HG03060 (cell line): ENCODE measurements around the gene AP3S2.
"Not testable (repeated sequence)": the region's sequence is repeated elsewhere in the genome, so short reads cannot be mapped to it uniquely, and the experiment has no call there.

ENCODE experiments used
- ATAC-seq: cut with Tn5 transposase; IDR thresholded peaks from one replicate; pipeline ENCODE4 v1.9.1; 2021; ENCODE audit warnings: low read depth, moderate number of reproducible peaks; ENCODE audit not compliant: unreplicated experiment

The AP3S2 gene

DNA sequence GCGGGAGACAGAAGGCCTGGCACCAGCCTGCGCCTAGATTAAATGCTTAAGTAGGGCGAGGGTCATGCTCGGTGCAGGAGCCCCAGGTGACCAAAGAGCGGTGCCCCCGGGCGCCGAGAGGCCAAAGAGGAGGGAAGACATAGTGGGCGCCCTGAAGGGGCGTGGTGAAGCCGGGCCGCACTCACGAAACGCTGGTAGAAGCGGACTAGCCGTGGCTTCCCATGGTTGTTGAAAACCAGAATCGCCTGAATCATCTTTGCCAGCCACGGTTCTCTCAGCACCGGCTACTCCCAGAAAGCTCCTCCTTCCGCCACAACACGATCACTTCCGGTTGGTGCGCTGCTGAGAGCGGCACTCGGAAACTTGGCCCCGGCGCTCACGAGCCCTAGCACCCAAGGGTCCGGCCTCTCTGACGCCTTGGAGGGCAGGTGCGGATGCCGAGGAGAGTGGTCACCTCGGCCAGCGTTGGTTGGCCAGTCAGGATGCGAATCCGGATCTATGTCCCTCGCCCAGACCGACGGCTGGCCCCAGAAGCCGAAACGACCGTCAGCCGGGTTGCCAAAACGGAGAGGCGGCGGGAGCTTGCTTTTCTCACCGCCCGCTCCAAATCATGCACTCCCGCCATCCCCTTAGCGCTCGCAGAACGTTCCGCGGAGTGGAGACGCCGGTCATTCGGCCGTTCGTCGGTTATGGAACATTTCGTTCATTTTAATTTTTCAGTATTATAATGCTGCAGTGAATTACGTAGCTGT is at the start of gene AP3S2:
AP3S2 (minus strand) TSS at position 299 of the 752 bp plus-strand sequence; CDS start at position 254, 45 bp downstream.
- peak; percentile 55 for ATAC-seq

DNA sequence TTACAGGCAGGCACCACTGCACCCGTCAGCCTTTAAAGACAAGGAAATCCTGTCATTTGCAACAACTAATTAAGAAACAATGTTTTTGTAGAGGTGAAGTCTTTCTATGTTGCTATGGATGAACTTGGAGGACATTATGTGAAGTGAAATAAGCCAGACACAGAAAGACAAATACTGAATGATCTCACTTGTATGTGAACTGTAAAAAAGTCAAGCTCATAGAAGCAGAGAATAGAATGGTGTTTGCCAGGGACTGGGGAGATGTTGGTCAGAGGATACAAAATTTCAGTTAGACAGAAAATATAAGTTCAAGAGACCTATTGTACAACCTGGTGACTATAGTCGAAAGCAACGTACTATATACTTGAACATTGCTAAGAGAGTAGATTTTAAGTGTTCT is 46.1 kb upstream of the AP3S2 start:
- no peak for ATAC-seq

DNA sequence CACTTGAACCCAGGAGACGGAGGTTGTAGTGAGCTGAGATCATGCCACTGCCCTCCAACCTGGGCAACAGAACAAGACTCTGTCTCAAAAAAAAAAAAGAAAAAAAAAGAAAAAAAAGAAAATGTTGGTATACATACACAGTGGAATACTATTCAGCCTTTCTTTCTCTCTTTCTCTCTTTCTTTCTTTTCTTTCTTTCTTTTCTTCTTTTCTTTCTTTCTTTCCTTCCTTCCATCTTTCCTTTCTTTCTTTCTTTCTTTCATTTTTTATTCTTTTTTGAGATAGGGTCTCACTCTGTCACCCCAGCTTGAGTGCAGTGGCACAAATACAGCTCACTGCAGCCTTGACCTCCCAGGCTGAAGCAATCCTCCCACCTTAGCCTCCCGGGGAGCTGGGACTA is 45.6 kb upstream of the AP3S2 start:
- ATAC-seq = not testable (repeated sequence)

DNA sequence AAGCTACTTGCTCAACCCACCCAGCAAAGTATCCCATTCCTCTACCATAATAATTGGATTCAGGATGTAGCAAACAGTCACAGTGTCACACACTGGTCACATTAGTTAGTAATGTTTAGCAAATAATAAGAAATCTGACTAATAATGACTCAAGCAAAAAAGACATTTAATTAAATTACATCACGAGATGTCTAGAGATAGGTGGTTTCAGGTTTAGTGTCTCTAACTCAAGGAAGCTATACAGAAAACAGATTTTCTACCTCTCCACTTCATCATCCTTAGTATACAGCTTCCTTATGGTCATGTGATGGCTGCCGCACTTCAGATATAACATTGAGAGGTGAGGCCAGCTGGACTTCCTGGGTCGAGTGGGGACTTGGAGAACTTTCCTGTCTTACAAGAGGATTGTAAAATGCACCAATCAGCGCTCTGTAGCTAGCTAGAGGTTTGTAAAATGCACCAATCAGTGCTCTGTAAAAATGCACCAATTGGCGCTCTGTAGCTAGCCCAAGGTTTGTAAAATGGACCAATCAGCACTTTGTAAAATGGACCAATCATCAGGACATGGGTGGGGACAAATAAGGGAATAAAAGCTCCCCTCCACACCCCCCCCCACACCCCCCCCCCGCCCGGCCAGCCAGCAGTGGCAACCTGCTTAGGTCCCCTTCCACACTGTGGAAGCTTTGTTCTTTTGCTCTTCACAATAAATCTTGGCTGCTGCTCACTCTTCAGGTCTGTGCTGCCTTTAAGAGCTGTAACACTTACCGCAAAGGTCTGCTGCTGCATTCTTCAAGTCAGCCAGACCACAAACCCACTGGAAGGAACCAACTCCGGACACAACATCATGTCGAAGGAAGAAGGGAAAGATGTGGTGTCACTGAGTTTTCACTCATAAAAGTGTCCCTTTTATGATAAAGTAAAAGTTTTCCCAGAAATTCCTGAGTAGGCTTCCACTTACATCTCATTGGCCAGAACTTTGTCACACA is 43.9 kb upstream of the AP3S2 start:
- ATAC-seq = no peak

DNA sequence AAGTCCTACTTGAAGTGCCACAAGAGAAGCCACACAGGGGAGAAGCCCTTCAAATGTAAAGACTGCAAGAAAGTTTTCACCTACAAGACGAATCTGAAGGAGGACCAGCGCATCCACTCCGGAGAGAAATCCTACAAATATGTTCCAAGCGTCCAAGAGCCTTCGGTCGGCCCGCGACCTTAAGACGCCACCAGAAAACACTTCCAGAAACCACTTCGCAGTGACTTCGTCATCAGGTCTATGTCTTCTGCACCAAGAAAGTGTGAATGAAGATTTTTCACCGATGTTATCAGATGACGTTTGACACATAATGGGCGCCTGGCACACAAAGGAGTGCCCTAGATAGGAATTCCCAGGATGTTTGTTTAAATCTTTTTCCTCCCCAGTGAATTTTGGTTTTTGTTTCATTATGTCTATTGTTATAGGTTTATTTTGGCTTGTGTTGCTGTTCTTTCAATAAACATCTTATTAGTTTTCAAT is 43.0 kb upstream of the AP3S2 start:
- no peak for ATAC-seq

DNA sequence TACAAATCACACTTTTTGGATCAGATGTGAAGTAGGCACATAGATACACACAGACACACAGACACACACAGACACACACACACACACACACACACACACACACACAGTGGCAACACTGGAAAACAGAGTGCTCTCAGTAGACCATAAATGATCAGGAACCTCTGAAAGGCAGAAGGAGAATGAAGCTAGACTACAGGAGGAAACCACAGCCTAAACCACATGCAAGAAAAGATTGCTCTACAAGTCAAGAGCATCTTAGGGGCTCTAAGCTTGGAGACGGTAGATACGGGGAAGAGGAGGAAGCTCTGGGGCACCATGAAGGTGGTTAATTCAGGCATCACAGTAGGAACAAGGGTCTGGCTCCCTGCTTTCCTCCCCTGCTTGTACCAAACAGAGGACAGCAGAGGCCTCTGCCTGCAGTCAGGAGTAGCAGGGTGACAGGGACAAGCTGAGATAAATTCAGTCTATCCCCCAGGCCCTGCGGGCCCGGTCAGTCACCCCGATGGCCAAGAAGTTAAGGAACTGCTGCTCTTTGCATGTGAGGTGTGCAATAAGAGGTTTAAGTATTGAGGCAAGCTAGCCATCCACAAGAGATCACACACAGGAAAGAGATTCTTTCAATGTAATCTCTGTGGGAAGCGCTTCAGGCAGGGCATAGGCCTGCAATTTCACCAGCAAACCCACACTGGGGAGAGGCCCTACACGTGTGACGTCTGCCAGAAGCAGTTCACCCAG is 42.4 kb upstream of the AP3S2 start:
- ATAC-seq = no peak

DNA sequence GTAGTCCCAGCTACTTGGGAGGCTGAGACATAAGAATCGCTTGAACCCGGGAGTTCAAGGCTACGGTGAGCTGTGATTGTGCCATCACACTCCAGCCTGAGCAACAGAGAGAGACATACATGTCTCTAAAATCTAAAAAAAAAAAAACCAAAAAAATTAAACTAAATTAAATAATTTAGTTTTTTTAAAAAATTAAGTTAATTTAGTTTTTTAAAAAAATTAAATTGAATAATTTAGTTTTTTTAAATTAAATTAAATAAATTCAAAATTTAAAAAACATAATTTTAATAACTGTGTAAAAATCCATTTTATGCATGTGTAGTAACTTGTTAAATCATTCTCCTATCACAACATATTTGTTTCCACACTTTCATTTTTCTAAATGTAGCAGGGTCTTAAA is 39.1 kb upstream of the AP3S2 start:
- ATAC-seq = no peak

DNA sequence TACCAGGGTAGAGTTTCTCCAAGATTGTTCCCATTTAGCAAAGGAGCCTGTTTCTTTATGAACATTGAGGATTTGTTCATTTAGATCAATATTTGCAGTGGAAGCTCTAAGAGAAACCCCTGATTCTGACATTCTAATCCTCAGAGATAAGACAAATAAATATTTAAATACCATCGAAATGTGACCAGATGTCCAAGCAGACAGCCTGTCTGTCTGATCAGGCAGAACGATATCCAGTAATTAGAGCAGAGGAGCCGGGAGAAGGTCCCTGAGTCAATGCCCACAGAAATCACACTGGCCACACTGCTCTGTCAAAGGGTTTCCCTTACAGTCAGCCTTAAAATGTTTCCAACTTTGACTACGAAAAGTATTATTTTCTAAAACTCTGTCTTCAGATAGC is 34.6 kb upstream of the AP3S2 start:
- ATAC-seq = no peak

DNA sequence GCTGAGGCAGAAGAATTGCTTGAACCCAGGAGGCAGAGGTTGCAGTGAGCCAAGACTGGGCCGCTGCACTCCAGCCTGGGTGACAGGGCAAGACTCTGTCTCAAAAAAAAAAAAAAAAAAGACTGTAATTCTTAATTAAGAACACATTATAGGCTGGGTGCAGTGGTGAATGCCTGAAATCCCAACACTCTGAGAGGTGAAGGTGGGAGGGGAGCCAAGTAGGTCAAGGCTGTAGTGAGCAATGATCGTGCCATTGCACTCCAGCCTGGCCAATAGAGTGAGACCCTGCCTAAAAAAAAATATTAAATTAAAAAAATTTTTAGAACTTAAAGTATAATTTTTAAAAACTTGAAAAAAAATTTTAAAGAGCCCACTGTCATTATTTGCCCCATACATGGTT is 32.4 kb upstream of the AP3S2 start:
- no peak for ATAC-seq

DNA sequence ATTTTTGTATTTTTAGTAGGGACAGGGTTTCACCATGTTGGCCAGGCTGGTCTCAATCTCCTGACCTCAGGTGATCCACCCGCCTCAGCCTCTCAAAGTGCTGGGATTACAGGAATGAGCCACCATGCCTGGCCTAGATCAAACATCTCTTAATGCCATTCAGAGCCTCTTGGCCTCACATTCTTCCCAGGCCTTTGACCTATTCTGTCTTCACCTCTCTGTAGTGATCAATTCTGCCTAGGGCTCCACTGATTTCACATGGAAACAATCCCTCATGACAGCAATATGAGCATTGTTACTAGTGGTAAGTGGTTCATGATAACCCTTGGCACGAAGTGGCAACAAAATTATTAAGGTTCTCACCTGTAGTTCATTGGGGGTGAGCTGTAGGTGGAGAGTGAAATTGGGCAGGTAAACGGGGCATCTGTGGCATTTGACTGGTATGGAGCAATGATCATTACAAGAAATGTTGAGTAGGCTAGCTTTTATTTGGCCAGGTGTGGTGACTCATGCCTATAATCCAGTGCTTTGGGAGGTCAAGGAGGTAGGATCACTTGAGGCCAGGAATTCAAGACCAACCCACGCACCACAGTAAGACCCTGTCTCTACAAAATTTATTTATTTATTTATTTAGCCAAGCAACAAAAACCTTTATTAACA is 23.8 kb upstream of the AP3S2 start:
- ATAC-seq = no peak

DNA sequence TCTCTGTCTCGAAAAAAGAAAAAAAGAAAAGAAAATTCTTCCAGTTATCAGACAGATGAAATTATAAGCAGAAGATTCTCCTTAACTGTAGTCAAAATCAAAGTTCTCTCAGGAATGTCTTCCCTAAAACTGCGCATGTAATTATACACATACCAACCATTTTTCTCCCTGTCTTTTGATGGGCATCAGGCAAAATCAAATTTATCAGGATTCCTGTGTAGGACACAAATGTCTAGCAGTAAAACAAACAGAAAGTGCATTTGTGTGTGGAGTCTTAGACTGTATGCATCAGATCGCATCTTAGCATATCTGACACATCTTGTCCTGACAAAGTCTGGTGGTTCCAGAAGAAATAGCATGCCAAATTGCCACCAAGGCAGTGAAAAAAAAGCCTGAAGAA is 22.9 kb upstream of the AP3S2 start:
- ATAC-seq = no peak

DNA sequence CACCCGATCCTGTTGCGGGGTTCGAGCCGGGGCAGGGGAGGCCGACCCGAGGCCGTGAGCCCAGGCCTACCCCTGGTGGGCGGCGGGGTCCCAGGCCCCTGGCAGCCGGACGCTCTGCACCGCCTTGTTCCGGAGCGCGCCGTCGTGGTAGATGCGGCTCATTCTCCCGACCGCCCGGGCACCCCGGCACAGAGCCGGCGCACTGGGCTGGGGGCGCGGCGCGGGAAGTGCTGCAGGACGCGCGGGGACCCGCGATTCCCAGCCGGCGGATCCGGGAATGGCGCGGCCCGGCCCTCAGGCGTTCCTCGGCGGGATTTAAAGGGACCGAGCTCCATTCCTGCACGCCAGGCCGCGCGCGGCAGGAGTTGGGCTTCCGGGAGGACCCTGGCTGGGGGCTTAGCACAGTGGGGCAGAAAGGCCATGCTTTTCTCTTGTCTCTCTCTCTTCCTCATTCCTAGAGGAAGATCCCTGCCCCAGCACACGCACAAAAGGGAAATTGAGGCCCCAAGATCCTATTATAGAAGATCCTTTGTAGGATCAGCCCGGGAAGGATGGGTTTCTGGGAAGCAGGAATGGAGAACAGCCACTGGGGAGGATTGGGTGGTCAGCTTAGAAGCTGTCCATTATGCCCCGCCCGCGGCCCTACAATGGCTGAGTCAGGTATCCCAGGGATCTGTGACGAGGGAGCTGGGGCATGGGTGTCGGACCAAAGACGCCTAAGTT is 19.0 kb upstream of the AP3S2 start, which contains the start of gene ARPIN:
ARPIN (minus strand) TSS at position 279 of the 723 bp plus-strand sequence; CDS start at position 162, 117 bp downstream.
- ATAC-seq = no peak

DNA sequence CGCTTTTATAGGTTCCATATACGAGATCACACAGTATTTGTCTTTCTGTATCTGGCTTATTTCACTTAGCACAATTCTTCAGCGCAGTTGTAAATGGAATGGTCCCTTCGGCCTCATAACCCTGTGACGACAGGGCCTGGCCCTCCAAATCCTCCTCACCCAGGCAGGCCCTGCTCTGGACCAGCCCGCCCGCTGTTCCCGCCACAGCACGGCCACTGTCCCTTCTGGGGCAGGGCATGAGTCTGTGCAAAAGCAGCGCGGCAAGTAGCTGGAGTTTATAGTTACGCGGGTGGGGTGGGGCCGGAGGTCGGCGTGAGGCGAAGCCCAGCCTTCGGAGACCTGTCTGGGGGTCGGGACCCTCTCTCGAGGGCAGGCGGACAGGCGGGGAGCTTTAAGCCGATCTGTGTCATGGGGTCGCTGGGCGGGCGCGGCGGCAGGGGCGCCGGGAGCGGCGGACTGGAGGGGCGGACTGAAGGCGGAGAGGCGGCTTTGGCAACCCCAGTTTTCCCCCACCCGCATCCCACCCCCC is 18.4 kb upstream of the AP3S2 start:
- ATAC-seq = no peak

DNA sequence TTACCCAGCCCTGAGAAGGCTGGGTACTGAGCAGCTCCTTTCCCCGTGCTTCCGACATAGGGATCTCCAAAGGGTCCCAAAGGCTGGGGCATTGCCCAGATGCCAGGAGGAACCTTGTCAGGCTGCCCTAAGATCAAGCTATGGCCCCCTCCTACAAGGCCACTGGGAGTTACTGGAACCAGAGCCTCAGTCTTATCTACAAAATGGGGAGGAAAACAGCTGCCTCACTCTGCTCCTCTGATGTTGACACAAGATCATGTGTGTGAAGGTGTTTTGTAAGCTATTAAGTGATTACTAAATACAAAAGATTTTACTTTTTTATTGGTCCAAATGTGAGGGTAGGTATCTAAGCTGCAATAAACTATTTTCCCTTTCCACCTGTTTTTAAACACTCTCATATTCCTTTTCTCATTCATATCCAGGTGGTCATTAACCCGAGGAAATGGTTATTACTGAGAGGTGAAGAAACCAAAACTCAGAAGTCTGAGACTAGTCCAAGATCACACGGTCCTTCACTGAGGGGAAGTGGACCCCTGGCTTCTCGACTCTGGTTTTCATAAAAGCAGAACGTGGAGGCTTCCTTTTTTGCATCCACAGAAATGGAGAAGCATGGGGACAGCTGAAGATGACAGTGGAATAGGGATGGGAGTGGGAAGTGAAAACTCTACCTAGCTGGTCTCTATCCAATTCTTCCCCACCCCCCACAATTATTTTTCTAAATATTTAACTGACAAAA is 17.3 kb upstream of the AP3S2 start:
- no peak for ATAC-seq

DNA sequence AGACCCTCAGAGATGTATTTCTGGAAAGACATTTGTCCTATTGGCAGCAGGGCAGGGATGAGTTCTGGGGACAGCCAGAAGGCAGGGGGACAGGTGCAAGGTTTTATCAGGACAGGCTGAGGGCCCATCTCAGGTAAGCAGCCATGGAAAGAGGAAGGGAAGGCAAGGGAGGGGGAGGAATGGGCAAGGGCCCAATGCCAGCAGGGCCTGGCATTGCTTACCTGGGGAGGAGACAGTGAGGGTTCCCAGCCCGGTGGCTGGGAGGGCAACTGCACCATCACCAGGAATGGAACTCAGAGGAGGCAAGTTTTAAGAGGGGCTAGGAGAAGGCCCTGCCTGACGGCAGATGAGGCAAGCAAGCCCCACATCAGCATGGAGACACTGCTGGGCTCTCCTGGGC is 15.8 kb upstream of the AP3S2 start:
- no peak for ATAC-seq

DNA sequence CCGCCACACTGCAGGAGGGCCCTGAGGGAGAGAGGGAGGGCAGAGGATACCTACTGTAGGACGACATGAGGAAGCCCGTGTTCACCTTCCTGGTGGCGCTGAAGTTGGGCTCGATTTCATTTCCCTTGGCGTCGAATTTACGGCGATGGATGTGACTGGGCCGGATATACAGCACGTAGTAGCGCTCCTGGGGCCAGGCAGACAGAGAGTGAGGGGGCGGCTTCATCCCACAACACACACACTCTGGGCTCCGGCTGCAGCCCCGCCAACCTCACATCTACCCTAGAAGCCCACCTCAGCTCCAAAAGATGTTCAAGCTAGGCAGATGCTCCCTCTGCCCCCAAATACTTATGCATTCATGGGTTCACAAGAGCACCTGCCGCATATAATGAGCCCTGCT is 14.4 kb upstream of the AP3S2 start:
- no peak for ATAC-seq

DNA sequence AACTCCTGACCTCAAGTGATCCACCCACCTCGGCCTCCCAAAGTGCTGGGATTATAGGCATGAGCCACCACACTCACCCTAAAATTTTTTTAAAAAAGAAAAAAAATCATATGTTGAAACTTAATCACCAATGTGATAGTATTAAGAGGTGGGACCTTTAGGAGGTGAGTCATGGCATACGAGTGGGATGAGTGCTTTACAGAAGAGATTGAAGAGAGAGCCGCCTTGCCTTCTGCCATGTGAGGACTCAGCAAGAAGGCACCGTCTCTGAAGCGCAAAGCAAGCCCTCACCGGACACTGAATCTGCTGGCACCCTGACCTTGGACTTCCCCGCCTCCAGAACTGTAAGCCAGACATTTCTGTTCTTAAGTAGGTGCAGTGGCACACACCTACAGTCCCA is 13.5 kb upstream of the AP3S2 start:
- ATAC-seq = no peak

DNA sequence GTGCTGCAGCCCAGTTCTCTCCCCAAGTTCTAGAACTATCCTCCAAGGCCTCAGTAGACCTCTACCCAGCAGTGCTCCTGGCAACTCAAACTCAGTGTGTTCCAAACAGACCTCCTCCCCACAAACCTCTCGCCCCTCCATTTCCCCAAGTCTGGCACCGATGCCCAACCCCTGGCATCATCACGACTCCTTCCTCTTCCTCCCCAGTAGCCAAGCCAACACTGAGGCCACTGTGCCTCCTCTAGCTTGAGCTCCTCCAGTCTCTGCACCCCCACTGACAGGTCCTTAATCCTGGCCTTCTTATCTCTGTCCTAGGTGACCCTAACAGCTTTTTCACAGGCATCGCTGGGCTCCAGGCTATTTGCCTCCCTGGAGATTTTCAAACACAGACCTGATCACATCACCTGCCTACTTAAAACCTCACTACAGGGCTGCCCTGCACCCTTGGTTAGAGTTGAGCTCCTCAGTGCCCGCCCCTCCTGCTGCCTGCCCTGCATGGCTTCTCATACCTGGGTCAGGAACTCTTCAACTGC is 12.1 kb upstream of the AP3S2 start:
- ATAC-seq = no peak
